Measurements from ENCODE around the gene CD47. TPM values are rescaled to one million over a fixed set of nuclear protein-coding genes. Genes with fewer than 3 reads are reported as not detected.

Gene CD47
- total RNA-seq, 1 experiment from 2014 or later = 15.5 TPM

DNA sequence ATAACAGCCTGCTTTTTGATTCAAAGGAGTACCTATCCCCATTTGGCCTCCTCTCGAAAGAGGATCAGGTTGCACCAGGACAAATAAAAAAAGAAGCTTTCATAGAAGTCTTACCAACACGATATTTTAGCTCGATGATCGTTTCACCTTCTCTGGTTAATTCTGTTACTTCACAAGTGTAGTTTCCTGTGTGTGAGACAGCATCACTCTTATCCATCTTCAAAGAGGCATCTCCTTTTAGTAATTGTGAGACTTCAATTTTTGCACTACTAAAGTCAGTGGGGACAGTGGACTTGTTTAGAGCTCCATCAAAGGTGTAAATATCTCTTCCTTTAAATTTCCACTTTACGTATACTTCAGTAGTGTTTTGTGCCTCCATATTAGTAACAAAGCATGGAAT, 11.0 kb downstream of the CD47 start:
- intact Hi-C loops (cut with micrococcal nuclease; ENCODE audit: unreplicated experiment) = no loop called here
- no peak for DNase-seq
- TF ChIP-seq CTCF (IDR thresholded peaks at IDR 0.05; ENCODE audit: insufficient read depth in 1 of 2, low read depth in 1 of 2, low read length in 1 of 2, severe bottlenecking in 1 of 2, unreplicated experiment in 1 of 2) = no peak
- POLR2A ChIA-PET = no interaction called here
- H3K27me3 Mint-ChIP-seq (ENCODE audit: insufficient read depth, unreplicated experiment) = no peaks in the 10 kb centered on the region
- no peaks in the 10 kb centered on the region for H3K36me3 ChIP-seq (ENCODE audit: control insufficient read depth, insufficient read depth, low read length)
- no peaks in the 10 kb centered on the region for H3K36me3 Mint-ChIP-seq (ENCODE audit: insufficient read depth, unreplicated experiment)
- H3K4me3 ChIP-seq (ENCODE audit: low read depth, low read length) = no peak overlapping the region
- H3K4me1 Mint-ChIP-seq (ENCODE audit: low read depth, unreplicated experiment) = no peaks in the 10 kb centered on the region
- H3K4me1 ChIP-seq = no peaks in the 10 kb centered on the region
- BruUV-seq (replicated peaks) = no TSS peak
- H3K27ac Mint-ChIP-seq (ENCODE audit: unreplicated experiment) = no peak overlapping the region
- CTCF ChIA-PET = no interaction called here
- H3K27me3 ChIP-seq (replicated peaks; ENCODE audit: control insufficient read depth, insufficient read depth, low read length) = no peaks in the 10 kb centered on the region
- H3K9me3 Mint-ChIP-seq (ENCODE audit: unreplicated experiment) = no peaks in the 10 kb centered on the region
- no peaks in the 10 kb centered on the region for H3K9me3 ChIP-seq
- no peak overlapping the region for H3K4me3 Mint-ChIP-seq (ENCODE audit: unreplicated experiment)

- Histone ChIP-seq H3K36me3 (ENCODE audit: control insufficient read depth, insufficient read depth, low read length) (no peaks in the 10 kb centered on the region), H3K4me1 (no peaks in the 10 kb centered on the region), H3K4me3 (ENCODE audit: low read depth, low read length) (no peak overlapping the region), H3K27me3 (replicated peaks; ENCODE audit: control insufficient read depth, insufficient read depth, low read length) (no peaks in the 10 kb centered on the region), H3K9me3 (no peaks in the 10 kb centered on the region)
- DNase-seq = no peak
- Mint-ChIP-seq H3K4me3 (ENCODE audit: unreplicated experiment) (no peak overlapping the region), H3K36me3 (ENCODE audit: insufficient read depth, unreplicated experiment) (no peaks in the 10 kb centered on the region), H3K27ac (ENCODE audit: unreplicated experiment) (no peak overlapping the region), H3K27me3 (ENCODE audit: insufficient read depth, unreplicated experiment) (no peaks in the 10 kb centered on the region), H3K4me1 (ENCODE audit: low read depth, unreplicated experiment) (no peaks in the 10 kb centered on the region), H3K9me3 (ENCODE audit: unreplicated experiment) (no peaks in the 10 kb centered on the region)
- intact Hi-C loops (cut with micrococcal nuclease; ENCODE audit: unreplicated experiment) = no loop called here
- ChIA-PET CTCF (no interaction called here), POLR2A (no interaction called here)
- BruUV-seq (replicated peaks) = no TSS peak
- TF ChIP-seq CTCF (IDR thresholded peaks at IDR 0.05; ENCODE audit: insufficient read depth in 1 of 2, low read depth in 1 of 2, low read length in 1 of 2, severe bottlenecking in 1 of 2, unreplicated experiment in 1 of 2) = no peak
Measured at GRCh38 chr3:108079043-108079442, 11.8 kb downstream of the CD47 start.

- Histone ChIP-seq H3K4me3 (ENCODE audit: low read depth, low read length) (no peak overlapping the region), H3K27me3 (replicated peaks; ENCODE audit: control insufficient read depth, insufficient read depth, low read length) (no peaks in the 10 kb centered on the region), H3K4me1 (no peaks in the 10 kb centered on the region), H3K9me3 (no peaks in the 10 kb centered on the region), H3K36me3 (ENCODE audit: control insufficient read depth, insufficient read depth, low read length) (no peaks in the 10 kb centered on the region)
- H3K36me3 Mint-ChIP-seq (ENCODE audit: insufficient read depth, unreplicated experiment) = no peaks in the 10 kb centered on the region
- H3K4me3 Mint-ChIP-seq (ENCODE audit: unreplicated experiment) = no peak overlapping the region
- ChIA-PET CTCF (no interaction called here), POLR2A (no interaction called here)
- intact Hi-C loops (cut with micrococcal nuclease; ENCODE audit: unreplicated experiment) = no loop called here
- no TSS peak for BruUV-seq (replicated peaks)
- H3K4me1 Mint-ChIP-seq (ENCODE audit: low read depth, unreplicated experiment) = no peaks in the 10 kb centered on the region
- DNase-seq = no peak
- no peaks in the 10 kb centered on the region for H3K9me3 Mint-ChIP-seq (ENCODE audit: unreplicated experiment)
- TF ChIP-seq CTCF (IDR thresholded peaks at IDR 0.05; ENCODE audit: insufficient read depth in 1 of 2, low read depth in 1 of 2, low read length in 1 of 2, severe bottlenecking in 1 of 2, unreplicated experiment in 1 of 2) = no peak
- peaks cover 3% of the 10 kb centered on the region for H3K27me3 Mint-ChIP-seq (ENCODE audit: insufficient read depth, unreplicated experiment)
- no peak overlapping the region for H3K27ac Mint-ChIP-seq (ENCODE audit: unreplicated experiment)
Measured at GRCh38 chr3:108076564-108076963, 14.3 kb downstream of the CD47 start.

All from Caco-2 (cell line).